ENCODE results near the gene SPATS2L. TPM values are rescaled to one million over a fixed set of nuclear protein-coding genes. Genes with fewer than 3 reads are reported as not detected.
A peak's percentile ranks its signal among the peaks of the same experiment; 100 is the strongest.

SPATS2L gene
- total RNA-seq, 1 experiment from 2014 or later = 47.3 TPM

- H3K18ac ChIP-seq (ENCODE audit: insufficient read length, low read depth, low read length) = no peak overlapping the region
- no peaks in the 10 kb centered on the region for H3K79me1 ChIP-seq (ENCODE audit: insufficient read depth, low read depth, low read length, poor library complexity, severe bottlenecking)
- no peak overlapping the region for H3T11ph ChIP-seq (ENCODE audit: low read length)
- no peak overlapping the region for H3K14ac ChIP-seq (ENCODE audit: insufficient read depth, low read length)
- no peak overlapping the region for H4K5ac ChIP-seq (ENCODE audit: insufficient read length, low read depth, low read length)
- no peaks in the 10 kb centered on the region for H3K79me2 ChIP-seq (ENCODE audit: insufficient read depth, low read length)
- Mint-ChIP-seq H3K4me3 (no peak overlapping the region), H3K36me3 (ENCODE audit: insufficient read depth in 1 of 3, low read depth in 3 of 3) (peaks cover 10 to 57% (median 31%) of the 10 kb centered on the region in 3 experiments; a peak in 6 of 7 replicates), H3K4me1 (no peaks in the 10 kb centered on the region), H3K9me3 (no peaks in the 10 kb centered on the region), H3K27ac (peak overlapping the region in 2 of 3 experiments; percentile 33 to 41; a peak in 2 of 7 replicates), H3K27me3 (ENCODE audit: low read depth) (no peaks in the 10 kb centered on the region)
- H2BK20ac ChIP-seq (ENCODE audit: low read depth, low read length, poor library complexity, severe bottlenecking) = no peak overlapping the region
- H4K91ac ChIP-seq (ENCODE audit: insufficient read length, low read depth, low read length) = no peak overlapping the region
- no peaks in the 10 kb centered on the region for H3K27me3 ChIP-seq (ENCODE audit: insufficient read depth, low read length)
- no peak overlapping the region for H2BK12ac ChIP-seq (ENCODE audit: insufficient read length, low read depth, low read length)
- no peak overlapping the region for H2AK5ac ChIP-seq (ENCODE audit: insufficient read length, low read length)
- no peak overlapping the region for H4K8ac ChIP-seq (replicated peaks; ENCODE audit: insufficient read length, low read depth, low read length)
- no peak overlapping the region for H2AFZ ChIP-seq (ENCODE audit: low read length)
- no peak overlapping the region for H3K56ac ChIP-seq (ENCODE audit: insufficient read length, low read depth, low read length)
- no peak overlapping the region for H3K23ac ChIP-seq (ENCODE audit: insufficient read length, low read depth, low read length)
- H3K4me1 ChIP-seq (ENCODE audit: insufficient read depth, low read length) = no peaks in the 10 kb centered on the region
- H2BK15ac ChIP-seq (ENCODE audit: low read depth, low read length) = no peak overlapping the region
- no CpG with 5 or more reads among the region's 5 CpGs for WGBS (ENCODE audit: extremely low coverage, insufficient read length, low lambda C conversion rate)
- H3K27ac ChIP-seq (ENCODE audit: insufficient read length, low read depth, low read length) = no peak overlapping the region
- no peak overlapping the region for H3K4me2 ChIP-seq (ENCODE audit: insufficient read depth, insufficient read length, low read length)
- H3K4ac ChIP-seq (ENCODE audit: low read depth, low read length) = no peak overlapping the region
- no peak for TF ChIP-seq CTCF (conservative IDR thresholded peaks at IDR 0.05)
- no peak overlapping the region for H2BK5ac ChIP-seq (ENCODE audit: insufficient read length, low read length)
- no peak overlapping the region for H3K9ac ChIP-seq (ENCODE audit: extremely low read depth, insufficient read length, low read length)
- no peak for DNase-seq
- no peaks in the 10 kb centered on the region for H4K20me1 ChIP-seq (ENCODE audit: control insufficient read depth, insufficient read depth, insufficient read length)
- H3K9me3 ChIP-seq (ENCODE audit: control insufficient read depth, low read depth, low read length) = no peaks in the 10 kb centered on the region
- H3K23me2 ChIP-seq (ENCODE audit: insufficient read length, low read depth, low read length, poor library complexity, severe bottlenecking) = no peaks in the 10 kb centered on the region
- no peak overlapping the region for H2BK120ac ChIP-seq (ENCODE audit: low read depth, low read length, poor library complexity, severe bottlenecking)
Observed at GRCh38 chr2:200439981-200440380, 133.5 kb downstream of the SPATS2L start.
